GM12874 (cell line): ENCODE measurements around the gene CUX1.
A peak's percentile ranks its signal among the peaks of the same experiment; 100 is the strongest.

Experiments
- CTCF ChIP-seq: IDR thresholded peaks from 2 replicates; pipeline ENCODE4 v1.5.1; 2011; ENCODE audit warnings: low read depth, mild to moderate bottlenecking, control low read depth, low read length, moderate library complexity; ENCODE audit not compliant: insufficient read depth

CUX1 gene

GRCh38 chr7:102228935-102229334, 411.5 kb downstream of the CUX1 start:
- no peak for TF ChIP-seq CTCF

GRCh38 chr7:102230593-102230992, 413.2 kb downstream of the CUX1 start:
- TF ChIP-seq CTCF: no peak

- no peak for TF ChIP-seq CTCF
Measured at GRCh38 chr7:102232611-102233286, 415.3 kb downstream of the CUX1 start.

- no peak for TF ChIP-seq CTCF
Measured at GRCh38 chr7:102234131-102234530, 416.7 kb downstream of the CUX1 start.

GRCh38 chr7:102234801-102235550, 417.6 kb downstream of the CUX1 start:
- TF ChIP-seq CTCF: no peak

GRCh38 chr7:102236102-102236501, 418.7 kb downstream of the CUX1 start:
- no peak for TF ChIP-seq CTCF

- peak; percentile 72 for TF ChIP-seq CTCF
Measured at GRCh38 chr7:102236592-102237287, 419.3 kb downstream of the CUX1 start.
